ENCODE results near the gene OR2T29.
"Not testable (repeated sequence)": the region's sequence is repeated elsewhere in the genome, so short reads cannot be mapped to it uniquely, and the experiment has no call there.

Gene OR2T29

GRCh38 chr1:248569049-248569448, 6.5 kb upstream of the OR2T29 start:
- H3K14ac ChIP-seq (ENCODE audit: low read length in 2 of 2); H3K4me2 ChIP-seq (ENCODE audit: low read length, poor library complexity, severe bottlenecking); H3K9ac ChIP-seq (ENCODE audit: low read length): not testable (repeated sequence)

GRCh38 chr1:248565530-248566373, 3.2 kb upstream of the OR2T29 start:
- H2BK5ac ChIP-seq (ENCODE audit: low read depth, low read length, poor library complexity, severe bottlenecking); H3K14ac ChIP-seq (ENCODE audit: low read length in 2 of 2); H3K36me3 ChIP-seq (ENCODE audit: control insufficient read depth in 1 of 2, insufficient read depth in 2 of 2, low read depth in 1 of 2, low read length in 2 of 2); H2BK120ac ChIP-seq (ENCODE audit: low read depth, low read length); H2AFZ ChIP-seq (ENCODE audit: low read depth, low read length); H3K9me3 ChIP-seq (ENCODE audit: control insufficient read depth, low read length); H3K27me3 ChIP-seq (ENCODE audit: control insufficient read depth in 1 of 2, insufficient read depth in 1 of 2, low read length in 2 of 2); H3K18ac ChIP-seq (ENCODE audit: low read depth in 1 of 2, low read length in 2 of 2); H3K9ac ChIP-seq (ENCODE audit: low read length); H4K91ac ChIP-seq (ENCODE audit: low read length); H3K4me2 ChIP-seq (ENCODE audit: low read length, poor library complexity, severe bottlenecking); DNase-seq; H3K23ac ChIP-seq (ENCODE audit: low read length in 2 of 2); H3K4ac ChIP-seq (ENCODE audit: low read depth in 1 of 2, low read length in 2 of 2); H2AK5ac ChIP-seq (ENCODE audit: low read length, severe bottlenecking); H2BK12ac ChIP-seq (ENCODE audit: low read length in 2 of 2); H3K27ac ChIP-seq (ENCODE audit: low read length, poor library complexity, severe bottlenecking); H3K4me1 ChIP-seq (ENCODE audit: control insufficient read depth, insufficient read depth, low read depth, low read length); H3K4me3 ChIP-seq (ENCODE audit: insufficient read depth in 1 of 2, low read depth in 1 of 2, low read length in 2 of 2); H4K8ac ChIP-seq (ENCODE audit: low read length); H3K79me1 ChIP-seq (replicated peaks; ENCODE audit: low read length, poor library complexity, severe bottlenecking); H2BK15ac ChIP-seq (ENCODE audit: low read depth, poor library complexity, severe bottlenecking): not testable (repeated sequence)
- 56% methylated on average over 8 of the region's 11 CpGs for whole genome bisulfite sequencing

More at GRCh38 chr1:248569049-248569448, 6.5 kb upstream of the OR2T29 start:
- H3K23ac ChIP-seq (ENCODE audit: low read length in 2 of 2); DNase-seq; H2BK15ac ChIP-seq (ENCODE audit: low read depth, poor library complexity, severe bottlenecking); H3K9me3 ChIP-seq (ENCODE audit: control insufficient read depth, low read length); H4K8ac ChIP-seq (ENCODE audit: low read length); H3K4ac ChIP-seq (ENCODE audit: low read depth in 1 of 2, low read length in 2 of 2); H3K36me3 ChIP-seq (ENCODE audit: control insufficient read depth in 1 of 2, insufficient read depth in 2 of 2, low read depth in 1 of 2, low read length in 2 of 2); H3K4me3 ChIP-seq (ENCODE audit: insufficient read depth in 1 of 2, low read depth in 1 of 2, low read length in 2 of 2); H3K4me1 ChIP-seq (ENCODE audit: control insufficient read depth, insufficient read depth, low read depth, low read length); H2AFZ ChIP-seq (ENCODE audit: low read depth, low read length); H2BK5ac ChIP-seq (ENCODE audit: low read depth, low read length, poor library complexity, severe bottlenecking); H3K18ac ChIP-seq (ENCODE audit: low read depth in 1 of 2, low read length in 2 of 2); H3K27me3 ChIP-seq (ENCODE audit: control insufficient read depth in 1 of 2, insufficient read depth in 1 of 2, low read length in 2 of 2); H2AK5ac ChIP-seq (ENCODE audit: low read length, severe bottlenecking); H3K27ac ChIP-seq (ENCODE audit: low read length, poor library complexity, severe bottlenecking); H4K91ac ChIP-seq (ENCODE audit: low read length); H3K79me1 ChIP-seq (replicated peaks; ENCODE audit: low read length, poor library complexity, severe bottlenecking); H2BK12ac ChIP-seq (ENCODE audit: low read length in 2 of 2); H2BK120ac ChIP-seq (ENCODE audit: low read depth, low read length): not testable (repeated sequence)
- no CpG with 5 or more reads among the region's 2 CpGs for WGBS

- H3K9me3 ChIP-seq (ENCODE audit: control insufficient read depth, low read length); H2BK120ac ChIP-seq (ENCODE audit: low read depth, low read length); DNase-seq; H3K4me1 ChIP-seq (ENCODE audit: control insufficient read depth, insufficient read depth, low read depth, low read length); H4K8ac ChIP-seq (ENCODE audit: low read length); H3K27me3 ChIP-seq (ENCODE audit: control insufficient read depth in 1 of 2, insufficient read depth in 1 of 2, low read length in 2 of 2); H3K18ac ChIP-seq (ENCODE audit: low read depth in 1 of 2, low read length in 2 of 2); H3K4me2 ChIP-seq (ENCODE audit: low read length, poor library complexity, severe bottlenecking); H2BK15ac ChIP-seq (ENCODE audit: low read depth, poor library complexity, severe bottlenecking); H2AFZ ChIP-seq (ENCODE audit: low read depth, low read length); H3K9ac ChIP-seq (ENCODE audit: low read length); H2BK12ac ChIP-seq (ENCODE audit: low read length in 2 of 2); H3K4me3 ChIP-seq (ENCODE audit: insufficient read depth in 1 of 2, low read depth in 1 of 2, low read length in 2 of 2); H4K91ac ChIP-seq (ENCODE audit: low read length); H3K4ac ChIP-seq (ENCODE audit: low read depth in 1 of 2, low read length in 2 of 2); H3K36me3 ChIP-seq (ENCODE audit: control insufficient read depth in 1 of 2, insufficient read depth in 2 of 2, low read depth in 1 of 2, low read length in 2 of 2); H2AK5ac ChIP-seq (ENCODE audit: low read length, severe bottlenecking); H3K23ac ChIP-seq (ENCODE audit: low read length in 2 of 2); H3K27ac ChIP-seq (ENCODE audit: low read length, poor library complexity, severe bottlenecking); H2BK5ac ChIP-seq (ENCODE audit: low read depth, low read length, poor library complexity, severe bottlenecking); H3K79me1 ChIP-seq (replicated peaks; ENCODE audit: low read length, poor library complexity, severe bottlenecking); H3K14ac ChIP-seq (ENCODE audit: low read length in 2 of 2): not testable (repeated sequence)
- WGBS: no CpG with 5 or more reads among the region's 6 CpGs
Measured at GRCh38 chr1:248551027-248551426, 11.5 kb downstream of the OR2T29 start.

- not testable (repeated sequence) for H3K4me1 ChIP-seq (ENCODE audit: control insufficient read depth, insufficient read depth, low read depth, low read length)
Measured at GRCh38 chr1:248547383-248547782, 15.2 kb downstream of the OR2T29 start.

More at GRCh38 chr1:248547383-248547782, 15.2 kb downstream of the OR2T29 start:
- H3K18ac ChIP-seq (ENCODE audit: low read depth in 1 of 2, low read length in 2 of 2); H3K4me3 ChIP-seq (ENCODE audit: insufficient read depth in 1 of 2, low read depth in 1 of 2, low read length in 2 of 2); H4K91ac ChIP-seq (ENCODE audit: low read length); H2BK15ac ChIP-seq (ENCODE audit: low read depth, poor library complexity, severe bottlenecking); H3K27ac ChIP-seq (ENCODE audit: low read length, poor library complexity, severe bottlenecking); H3K14ac ChIP-seq (ENCODE audit: low read length in 2 of 2); H2BK5ac ChIP-seq (ENCODE audit: low read depth, low read length, poor library complexity, severe bottlenecking); H3K36me3 ChIP-seq (ENCODE audit: control insufficient read depth in 1 of 2, insufficient read depth in 2 of 2, low read depth in 1 of 2, low read length in 2 of 2); H3K4ac ChIP-seq (ENCODE audit: low read depth in 1 of 2, low read length in 2 of 2); H3K27me3 ChIP-seq (ENCODE audit: control insufficient read depth in 1 of 2, insufficient read depth in 1 of 2, low read length in 2 of 2); H4K8ac ChIP-seq (ENCODE audit: low read length); H2BK12ac ChIP-seq (ENCODE audit: low read length in 2 of 2); H2AFZ ChIP-seq (ENCODE audit: low read depth, low read length); H2AK5ac ChIP-seq (ENCODE audit: low read length, severe bottlenecking); H3K9ac ChIP-seq (ENCODE audit: low read length); DNase-seq; H2BK120ac ChIP-seq (ENCODE audit: low read depth, low read length); H3K9me3 ChIP-seq (ENCODE audit: control insufficient read depth, low read length); H3K4me2 ChIP-seq (ENCODE audit: low read length, poor library complexity, severe bottlenecking); H3K23ac ChIP-seq (ENCODE audit: low read length in 2 of 2); H3K79me1 ChIP-seq (replicated peaks; ENCODE audit: low read length, poor library complexity, severe bottlenecking): not testable (repeated sequence)
- WGBS: no CpG with 5 or more reads among the region's 2 CpGs

All from mesenchymal stem cell (in vitro differentiated cells and primary cell).